ENCODE data around the gene PPFIBP1.
"Not testable (repeated sequence)": the region's sequence is repeated elsewhere in the genome, so short reads cannot be mapped to it uniquely, and the experiment has no call there.

PPFIBP1 gene

GRCh38 chr12:27575090-27575761 lies 51.2 kb downstream of the PPFIBP1 start:
- no peak for TF ChIP-seq CTCF (IDR thresholded peaks at IDR 0.05; ENCODE audit: insufficient read depth, missing control alignments)
- no peak for DNase-seq (ENCODE audit: insufficient read length, low spot score)
- FAIRE-seq, result no peak

- FAIRE-seq (no peak), DNase-seq (ENCODE audit: insufficient read length, low spot score) (no peak)
- TF ChIP-seq CTCF (IDR thresholded peaks at IDR 0.05; ENCODE audit: insufficient read depth, missing control alignments), result no peak
Observed at GRCh38 chr12:27575762-27576118, 51.7 kb downstream of the PPFIBP1 start.

GRCh38 chr12:27576667-27577347 lies 52.8 kb downstream of the PPFIBP1 start:
- DNase-seq (ENCODE audit: insufficient read length, low spot score), result no peak
- no peak for TF ChIP-seq CTCF (IDR thresholded peaks at IDR 0.05; ENCODE audit: insufficient read depth, missing control alignments)
- FAIRE-seq, result no peak

GRCh38 chr12:27577688-27578087 lies 53.7 kb downstream of the PPFIBP1 start:
- DNase-seq (ENCODE audit: insufficient read length, low spot score) (no peak), FAIRE-seq (no peak)
- no peak for TF ChIP-seq CTCF (IDR thresholded peaks at IDR 0.05; ENCODE audit: insufficient read depth, missing control alignments)

GRCh38 chr12:27578689-27579372 lies 54.8 kb downstream of the PPFIBP1 start:
- no peak for TF ChIP-seq CTCF (IDR thresholded peaks at IDR 0.05; ENCODE audit: insufficient read depth, missing control alignments)
- FAIRE-seq (no peak), DNase-seq (ENCODE audit: insufficient read length, low spot score) (no peak)

GRCh38 chr12:27580561-27581330 lies 56.7 kb downstream of the PPFIBP1 start:
- DNase-seq (ENCODE audit: insufficient read length, low spot score) (no peak), FAIRE-seq (no peak)
- TF ChIP-seq CTCF (IDR thresholded peaks at IDR 0.05; ENCODE audit: insufficient read depth, missing control alignments), result no peak

GRCh38 chr12:27581331-27581671 lies 57.3 kb downstream of the PPFIBP1 start:
- not testable (repeated sequence) for DNase-seq (ENCODE audit: insufficient read length, low spot score); FAIRE-seq

- not testable (repeated sequence) for FAIRE-seq
Observed at GRCh38 chr12:27581833-27582232, 57.8 kb downstream of the PPFIBP1 start.

GRCh38 chr12:27582445-27582844 lies 58.4 kb downstream of the PPFIBP1 start:
- not testable (repeated sequence) for DNase-seq (ENCODE audit: insufficient read length, low spot score); FAIRE-seq

More at GRCh38 chr12:27581833-27582232, 57.8 kb downstream of the PPFIBP1 start:
- not testable (repeated sequence) for DNase-seq (ENCODE audit: insufficient read length, low spot score)
